HK-2 (cell line): ENCODE results near the gene UBAC2.

Experiments used
- DNase-seq: peaks from one replicate; pipeline ENCODE4 v3.0.0-alpha.2; 2018; ENCODE audit not compliant: unreplicated experiment

Gene UBAC2

GRCh38 chr13:99268822-99269221, 68.2 kb downstream of the UBAC2 start:
- no peak for DNase-seq

- no peak for DNase-seq
These were observed 69.1 kb downstream of the UBAC2 start for GRCh38 chr13:99269627-99270241.

GRCh38 chr13:99270518-99270917, 69.9 kb downstream of the UBAC2 start:
- no peak for DNase-seq

GRCh38 chr13:99271249-99271648, 70.6 kb downstream of the UBAC2 start:
- DNase-seq, result no peak

GRCh38 chr13:99272481-99272880, 71.8 kb downstream of the UBAC2 start:
- DNase-seq, result no peak

GRCh38 chr13:99273128-99273527, 72.5 kb downstream of the UBAC2 start:
- DNase-seq, result no peak

GRCh38 chr13:99275093-99275469, 74.4 kb downstream of the UBAC2 start:
- DNase-seq, result peak; percentile 17

GRCh38 chr13:99276706-99277105, 76.1 kb downstream of the UBAC2 start:
- no peak for DNase-seq

GRCh38 chr13:99277629-99278028, 77.0 kb downstream of the UBAC2 start:
- no peak for DNase-seq

GRCh38 chr13:99278200-99278599, 77.5 kb downstream of the UBAC2 start:
- DNase-seq, result no peak

GRCh38 chr13:99278843-99279242, 78.2 kb downstream of the UBAC2 start:
- DNase-seq, result no peak

GRCh38 chr13:99279637-99280036, 79.0 kb downstream of the UBAC2 start:
- no peak for DNase-seq

- no peak for DNase-seq
These were observed 79.5 kb downstream of the UBAC2 start for GRCh38 chr13:99280166-99280565.

GRCh38 chr13:99281811-99282263, 81.2 kb downstream of the UBAC2 start:
- no peak for DNase-seq

- no peak for DNase-seq
These were observed 81.9 kb downstream of the UBAC2 start for GRCh38 chr13:99282264-99283231.

GRCh38 chr13:99285432-99286182, 85.0 kb downstream of the UBAC2 start:
- DNase-seq, result no peak

GRCh38 chr13:99287551-99287950, 86.9 kb downstream of the UBAC2 start:
- DNase-seq, result no peak

- DNase-seq, result no peak
These were observed 87.4 kb downstream of the UBAC2 start for GRCh38 chr13:99288089-99288488.

- DNase-seq, result no peak
These were observed 88.6 kb downstream of the UBAC2 start for GRCh38 chr13:99289271-99289670.

- DNase-seq, result no peak
These were observed 89.2 kb downstream of the UBAC2 start for GRCh38 chr13:99289674-99290337.

- DNase-seq, result no peak
These were observed 90.2 kb downstream of the UBAC2 start for GRCh38 chr13:99290894-99291293.

- DNase-seq, result no peak
These were observed 92.5 kb downstream of the UBAC2 start for GRCh38 chr13:99293178-99293577.
